ENCODE results near the gene CLCN4. TPM values are rescaled to one million over a fixed set of nuclear protein-coding genes. Genes with fewer than 3 reads are reported as not detected.

The CLCN4 gene
- total RNA-seq, 1 donor from 2014 or later: 4.7 TPM

- H3K9me3 Mint-ChIP-seq: no peaks in the 10 kb centered on the region
- no peak for TF ChIP-seq CTCF (IDR thresholded peaks at IDR 0.05)
- ChIA-PET POLR2A (no interaction called here), CTCF (no interaction called here)
- peaks cover 28% of the 10 kb centered on the region for H3K36me3 Mint-ChIP-seq (ENCODE audit: low read depth)
- H3K27me3 Mint-ChIP-seq: no peaks in the 10 kb centered on the region
- peak overlapping the region; percentile 12 for H3K27ac Mint-ChIP-seq
- no peak for DNase-seq
- H3K4me3 Mint-ChIP-seq: no peak overlapping the region
- peaks cover 40% of the 10 kb centered on the region for H3K4me1 Mint-ChIP-seq
- intact Hi-C loops (cut with micrococcal nuclease): no loop called here
- ATAC-seq (ENCODE audit: low read depth): no peak
Measured at GRCh38 chrX:10171249-10171648, 14.5 kb downstream of the CLCN4 start.

- no peaks in the 10 kb centered on the region for H3K27me3 Mint-ChIP-seq
- CTCF ChIA-PET: no interaction called here
- POLR2A ChIA-PET: no interaction called here
- intact Hi-C loops (cut with micrococcal nuclease): no loop called here
- DNase-seq: no peak
- no peak for TF ChIP-seq CTCF (IDR thresholded peaks at IDR 0.05)
- peaks cover 28% of the 10 kb centered on the region for H3K36me3 Mint-ChIP-seq (ENCODE audit: low read depth)
- no peaks in the 10 kb centered on the region for H3K9me3 Mint-ChIP-seq
- H3K4me1 Mint-ChIP-seq: peaks cover 29% of the 10 kb centered on the region
- no peak for ATAC-seq (ENCODE audit: low read depth)
- no peak overlapping the region for H3K27ac Mint-ChIP-seq
- no peak overlapping the region for H3K4me3 Mint-ChIP-seq
Measured at GRCh38 chrX:10172877-10173276, 16.1 kb downstream of the CLCN4 start.

GRCh38 chrX:10173331-10173900 lies 16.6 kb downstream of the CLCN4 start:
- no peak for ATAC-seq (ENCODE audit: low read depth)
- H3K27ac Mint-ChIP-seq: no peak overlapping the region
- no peak overlapping the region for H3K4me3 Mint-ChIP-seq
- H3K27me3 Mint-ChIP-seq: no peaks in the 10 kb centered on the region
- no peak for TF ChIP-seq CTCF (IDR thresholded peaks at IDR 0.05)
- peaks cover 28% of the 10 kb centered on the region for H3K36me3 Mint-ChIP-seq (ENCODE audit: low read depth)
- intact Hi-C loops (cut with micrococcal nuclease): no loop called here
- H3K4me1 Mint-ChIP-seq: peaks cover 28% of the 10 kb centered on the region
- no peak for DNase-seq
- ChIA-PET POLR2A (no interaction called here), CTCF (no interaction called here)
- H3K9me3 Mint-ChIP-seq: no peaks in the 10 kb centered on the region

GRCh38 chrX:10174051-10174450 lies 17.3 kb downstream of the CLCN4 start:
- TF ChIP-seq CTCF (IDR thresholded peaks at IDR 0.05): no peak
- Mint-ChIP-seq H3K4me3 (no peak overlapping the region), H3K4me1 (peaks cover 24% of the 10 kb centered on the region), H3K36me3 (ENCODE audit: low read depth) (peaks cover 28% of the 10 kb centered on the region), H3K9me3 (no peaks in the 10 kb centered on the region), H3K27ac (no peak overlapping the region), H3K27me3 (no peaks in the 10 kb centered on the region)
- intact Hi-C loops (cut with micrococcal nuclease): no loop called here
- ChIA-PET CTCF (no interaction called here), POLR2A (no interaction called here)
- no peak for ATAC-seq (ENCODE audit: low read depth)
- DNase-seq: no peak

- ChIA-PET POLR2A (no interaction called here), CTCF (interaction anchor here (1.8 kb wide), 1 partner anchor 15 kb away, joined by 7 read pairs; no protein-coding TSS in a partner anchor)
- TF ChIP-seq CTCF (IDR thresholded peaks at IDR 0.05): no peak
- H3K4me1 Mint-ChIP-seq: peaks cover 24% of the 10 kb centered on the region
- no peaks in the 10 kb centered on the region for H3K9me3 Mint-ChIP-seq
- H3K27me3 Mint-ChIP-seq: no peaks in the 10 kb centered on the region
- ATAC-seq (ENCODE audit: low read depth) (no peak), DNase-seq (no peak)
- H3K4me3 Mint-ChIP-seq: no peak overlapping the region
- peaks cover 32% of the 10 kb centered on the region for H3K36me3 Mint-ChIP-seq (ENCODE audit: low read depth)
- intact Hi-C loops (cut with micrococcal nuclease): no loop called here
- no peak overlapping the region for H3K27ac Mint-ChIP-seq
Measured at GRCh38 chrX:10174810-10175209, 18.0 kb downstream of the CLCN4 start.

All from activated B cell treated with CpG ODN at 0.5 μM for 24 hours (primary cell).